T-helper 1 cell treated with Interleukin-12 subunit alpha and Interleukin-12 subunit beta and Interleukin-4 antibody, amounts not matched to agents 30 μg/mL and 1 μg/mL, for 36 hours (primary cell): ENCODE measurements around the gene ADO.

ENCODE experiments used
- H3K27ac Mint-ChIP-seq: one replicate; pipeline ENCODE4 v1.8.0; 2021; ENCODE audit warnings: mild to moderate bottlenecking, mixed read lengths
- H3K27me3 Mint-ChIP-seq: one replicate; pipeline ENCODE4 v1.8.0; 2021; ENCODE audit warnings: low read depth, mixed read lengths
- H3K36me3 Mint-ChIP-seq: one replicate; pipeline ENCODE4 v1.8.0; 2021; ENCODE audit warnings: low read depth, mixed read lengths
- H3K4me1 Mint-ChIP-seq: one replicate; pipeline ENCODE4 v1.8.0; 2021; ENCODE audit warnings: low read depth, mixed read lengths
- H3K4me3 Mint-ChIP-seq: one replicate; pipeline ENCODE4 v1.8.0; 2021; ENCODE audit warnings: mild to moderate bottlenecking, moderate library complexity, mixed read lengths
- H3K9me3 Mint-ChIP-seq: one replicate; pipeline ENCODE4 v1.8.0; 2021; ENCODE audit warnings: mixed read lengths

Gene ADO

GRCh38 chr10:62806251-62806650, 1.7 kb downstream of the ADO start:
- H3K4me1 Mint-ChIP-seq = peaks cover 42% of the 10 kb centered on the region
- peaks cover 39% of the 10 kb centered on the region for H3K36me3 Mint-ChIP-seq
- H3K27me3 Mint-ChIP-seq = peaks cover 11% of the 10 kb centered on the region
- peak overlapping the region; percentile 49 for H3K27ac Mint-ChIP-seq
- peak overlapping the region; percentile 86 for H3K4me3 Mint-ChIP-seq
- no peaks in the 10 kb centered on the region for H3K9me3 Mint-ChIP-seq

DNA sequence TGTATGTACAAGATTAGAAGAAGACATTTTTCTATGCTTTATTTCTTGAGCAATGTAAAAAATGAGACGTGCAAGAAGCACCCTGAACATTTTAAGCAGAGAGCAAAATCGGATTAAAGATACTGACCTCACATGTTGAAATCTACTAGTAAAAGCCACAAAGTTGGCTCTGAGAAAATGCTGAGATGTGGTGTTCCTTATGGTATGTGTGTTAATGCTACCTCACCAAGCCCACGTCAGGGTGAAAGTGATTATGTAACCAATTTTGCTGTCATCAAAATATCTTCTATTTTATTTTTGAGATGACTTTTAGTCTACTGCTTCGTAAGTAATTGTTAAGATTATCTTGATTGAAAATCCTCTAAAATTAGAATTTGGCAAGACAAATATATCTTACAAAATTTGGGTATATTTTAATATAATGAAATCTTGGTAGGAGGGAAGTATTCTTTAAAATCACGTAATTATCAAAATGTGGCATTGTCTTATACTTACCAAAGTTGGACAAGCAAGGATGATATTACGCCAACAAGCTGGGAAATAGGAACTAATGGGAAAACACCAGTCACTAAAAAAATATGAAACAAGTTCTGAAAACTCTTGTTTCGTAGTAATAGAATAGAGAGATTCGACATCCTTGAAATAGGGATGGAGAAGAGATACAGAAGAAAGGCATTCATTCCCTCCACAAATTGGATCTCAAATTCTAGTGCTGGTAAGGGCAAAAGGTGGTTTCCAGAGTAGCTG, 5.8 kb downstream of the ADO start:
- peaks cover 61% of the 10 kb centered on the region for H3K36me3 Mint-ChIP-seq
- peaks cover 36% of the 10 kb centered on the region for H3K27me3 Mint-ChIP-seq
- no peak overlapping the region for H3K27ac Mint-ChIP-seq
- peaks cover 64% of the 10 kb centered on the region for H3K4me1 Mint-ChIP-seq
- H3K9me3 Mint-ChIP-seq = no peaks in the 10 kb centered on the region
- no peak overlapping the region for H3K4me3 Mint-ChIP-seq

DNA sequence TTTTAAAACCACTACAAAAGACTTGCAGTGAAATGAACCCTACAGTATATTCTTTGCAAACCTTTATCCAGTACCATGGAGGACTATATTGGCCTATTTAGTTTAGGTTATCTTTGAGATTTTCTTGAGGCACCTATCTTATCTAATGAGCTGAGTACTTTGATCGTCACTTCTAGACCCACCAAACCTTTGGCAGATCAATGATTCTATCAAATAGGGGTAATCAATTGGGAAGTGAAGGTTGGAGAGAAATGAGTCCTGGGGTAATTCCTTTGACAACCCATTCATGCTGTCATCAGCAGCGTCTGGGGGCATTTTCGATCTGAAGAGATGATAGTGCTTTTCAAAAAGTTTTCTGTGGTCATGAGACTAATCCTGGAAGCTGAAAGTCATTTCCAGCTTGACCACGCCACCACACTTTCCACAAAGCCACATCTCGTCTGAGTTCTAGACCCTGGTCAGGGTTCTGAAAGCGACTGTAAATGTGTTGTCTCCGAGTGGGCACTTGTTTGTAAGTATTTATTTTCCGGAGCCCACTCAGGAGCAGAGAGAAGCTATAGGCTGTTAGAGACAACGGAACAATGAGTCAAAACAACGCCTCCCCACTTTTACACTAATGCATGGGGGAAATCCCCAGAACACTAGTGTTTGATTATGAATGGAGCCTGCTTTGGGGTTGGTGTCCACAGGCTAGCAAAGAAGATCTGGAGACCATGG, 6.8 kb downstream of the ADO start:
- H3K9me3 Mint-ChIP-seq = no peaks in the 10 kb centered on the region
- peak overlapping the region; percentile 58 for H3K4me3 Mint-ChIP-seq
- peaks cover 44% of the 10 kb centered on the region for H3K27me3 Mint-ChIP-seq
- peaks cover 57% of the 10 kb centered on the region for H3K36me3 Mint-ChIP-seq
- peaks cover 67% of the 10 kb centered on the region for H3K4me1 Mint-ChIP-seq
- peak overlapping the region; percentile 67 for H3K27ac Mint-ChIP-seq

- Mint-ChIP-seq H3K4me1 (peaks cover 64% of the 10 kb centered on the region), H3K27me3 (peaks cover 48% of the 10 kb centered on the region), H3K9me3 (no peaks in the 10 kb centered on the region), H3K27ac (no peak overlapping the region), H3K36me3 (peaks cover 44% of the 10 kb centered on the region), H3K4me3 (peak overlapping the region; percentile 95)
Measured at GRCh38 chr10:62812672-62813439, 8.3 kb downstream of the ADO start.

DNA sequence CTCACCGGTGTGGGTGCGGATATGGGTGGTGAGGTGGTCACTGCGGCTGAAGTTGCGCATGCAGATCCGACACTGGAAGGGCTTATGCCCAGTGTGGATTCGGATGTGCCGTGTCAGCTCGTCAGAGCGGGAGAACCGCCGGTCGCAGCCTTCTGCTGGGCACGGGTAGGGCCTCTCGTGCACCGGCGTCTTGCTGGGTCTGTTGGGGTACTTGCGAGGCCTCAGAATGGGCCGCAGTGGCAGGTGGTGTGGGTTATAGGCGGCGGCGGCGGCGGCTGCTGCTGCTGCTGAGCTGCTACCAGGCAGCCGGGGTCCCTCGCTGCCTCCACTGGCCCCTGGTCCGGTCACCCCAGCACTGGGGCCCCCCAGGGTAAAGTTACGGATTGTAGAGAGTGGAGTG, 8.9 kb downstream of the ADO start:
- peaks cover 38% of the 10 kb centered on the region for H3K36me3 Mint-ChIP-seq
- no peaks in the 10 kb centered on the region for H3K9me3 Mint-ChIP-seq
- H3K27ac Mint-ChIP-seq = no peak overlapping the region
- H3K4me1 Mint-ChIP-seq = peaks cover 64% of the 10 kb centered on the region
- peak overlapping the region; percentile 95 for H3K4me3 Mint-ChIP-seq
- H3K27me3 Mint-ChIP-seq = peaks cover 51% of the 10 kb centered on the region

- Mint-ChIP-seq H3K4me1 (peaks cover 59% of the 10 kb centered on the region), H3K27me3 (peaks cover 51% of the 10 kb centered on the region), H3K9me3 (no peaks in the 10 kb centered on the region), H3K27ac (no peak overlapping the region), H3K36me3 (peaks cover 33% of the 10 kb centered on the region), H3K4me3 (peak overlapping the region; percentile 95)
Measured at GRCh38 chr10:62813981-62814380, 9.5 kb downstream of the ADO start.

- peak overlapping the region; percentile 52 for H3K27ac Mint-ChIP-seq
- H3K36me3 Mint-ChIP-seq = peaks cover 28% of the 10 kb centered on the region
- no peaks in the 10 kb centered on the region for H3K9me3 Mint-ChIP-seq
- peaks cover 60% of the 10 kb centered on the region for H3K27me3 Mint-ChIP-seq
- peak overlapping the region; percentile 95 for H3K4me3 Mint-ChIP-seq
- H3K4me1 Mint-ChIP-seq = peaks cover 59% of the 10 kb centered on the region
Measured at GRCh38 chr10:62814756-62815380, 10.3 kb downstream of the ADO start.

DNA sequence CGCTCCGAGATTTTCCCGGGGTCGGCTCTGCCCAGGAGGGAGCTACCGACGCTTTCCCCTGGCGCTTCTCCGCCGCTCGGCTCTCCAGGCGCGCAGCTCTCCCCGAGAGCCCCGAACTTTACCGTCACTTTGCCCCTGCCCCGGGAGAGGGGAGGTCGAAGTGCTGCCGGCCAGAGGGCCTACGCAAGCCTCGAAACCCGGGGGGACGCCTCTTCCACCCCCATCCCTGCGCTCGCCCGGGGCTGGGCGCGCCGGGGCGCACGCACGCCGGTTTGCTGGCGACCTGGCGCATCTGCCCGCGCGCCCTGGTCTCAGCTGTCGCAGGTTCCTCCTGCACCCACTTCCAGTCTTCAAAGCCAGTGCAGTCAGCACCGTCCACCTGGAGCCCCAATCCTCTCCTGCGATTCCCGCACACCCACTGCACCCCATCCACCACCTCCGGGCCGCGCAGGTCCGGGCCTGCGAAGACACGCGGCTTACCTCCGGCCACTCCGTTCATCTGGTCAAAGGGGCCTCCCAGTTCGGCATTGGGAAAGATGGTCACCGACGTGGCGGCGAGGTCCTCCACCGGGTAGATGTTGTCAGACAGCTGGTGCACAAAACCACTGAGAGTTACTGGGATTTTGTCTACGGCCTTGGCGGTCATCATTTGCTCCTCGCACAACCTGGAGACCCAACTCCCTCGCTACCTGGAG, 11.0 kb downstream of the ADO start:
- peaks cover 66% of the 10 kb centered on the region for H3K27me3 Mint-ChIP-seq

DNA sequence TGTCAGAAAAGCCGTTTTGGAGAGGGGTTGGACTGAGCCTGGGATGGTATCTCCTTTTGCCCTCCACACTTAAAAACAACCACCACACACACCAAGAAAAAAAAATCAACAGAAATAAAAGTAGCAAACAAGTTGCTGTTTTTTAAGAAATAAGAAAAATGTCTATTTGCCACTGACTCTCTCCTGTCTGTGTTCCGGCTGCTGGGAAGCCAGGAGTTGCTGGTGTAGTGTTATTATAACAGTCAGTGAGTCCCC, 11.5 kb downstream of the ADO start:
- H3K27ac Mint-ChIP-seq = peak overlapping the region; percentile 83
- no peaks in the 10 kb centered on the region for H3K9me3 Mint-ChIP-seq
- peaks cover 24% of the 10 kb centered on the region for H3K36me3 Mint-ChIP-seq
- H3K4me3 Mint-ChIP-seq = peak overlapping the region; percentile 95
- H3K27me3 Mint-ChIP-seq = peaks cover 71% of the 10 kb centered on the region
- H3K4me1 Mint-ChIP-seq = peaks cover 50% of the 10 kb centered on the region

More for the DNA sequence above, 11.0 kb downstream of the ADO start:
- H3K36me3 Mint-ChIP-seq = peaks cover 24% of the 10 kb centered on the region
- peak overlapping the region; percentile 95 for H3K4me3 Mint-ChIP-seq
- H3K4me1 Mint-ChIP-seq = peaks cover 53% of the 10 kb centered on the region
- H3K9me3 Mint-ChIP-seq = no peaks in the 10 kb centered on the region
- peak overlapping the region; percentile 83 for H3K27ac Mint-ChIP-seq

GRCh38 chr10:62816331-62817120, 12.0 kb downstream of the ADO start, which contains the start of gene EGR2:
Gene EGR2 (minus strand): TSS chr10:62816366. CDS start chr10:62816029, 337 bp downstream.
- Mint-ChIP-seq H3K9me3 (no peaks in the 10 kb centered on the region), H3K27me3 (peaks cover 75% of the 10 kb centered on the region), H3K27ac (peak within 1 kb of the TSS; percentile 97), H3K36me3 (peaks cover 24% of the 10 kb centered on the region), H3K4me3 (peak within 1 kb of the TSS; percentile 95), H3K4me1 (peaks cover 45% of the 10 kb centered on the region)

DNA sequence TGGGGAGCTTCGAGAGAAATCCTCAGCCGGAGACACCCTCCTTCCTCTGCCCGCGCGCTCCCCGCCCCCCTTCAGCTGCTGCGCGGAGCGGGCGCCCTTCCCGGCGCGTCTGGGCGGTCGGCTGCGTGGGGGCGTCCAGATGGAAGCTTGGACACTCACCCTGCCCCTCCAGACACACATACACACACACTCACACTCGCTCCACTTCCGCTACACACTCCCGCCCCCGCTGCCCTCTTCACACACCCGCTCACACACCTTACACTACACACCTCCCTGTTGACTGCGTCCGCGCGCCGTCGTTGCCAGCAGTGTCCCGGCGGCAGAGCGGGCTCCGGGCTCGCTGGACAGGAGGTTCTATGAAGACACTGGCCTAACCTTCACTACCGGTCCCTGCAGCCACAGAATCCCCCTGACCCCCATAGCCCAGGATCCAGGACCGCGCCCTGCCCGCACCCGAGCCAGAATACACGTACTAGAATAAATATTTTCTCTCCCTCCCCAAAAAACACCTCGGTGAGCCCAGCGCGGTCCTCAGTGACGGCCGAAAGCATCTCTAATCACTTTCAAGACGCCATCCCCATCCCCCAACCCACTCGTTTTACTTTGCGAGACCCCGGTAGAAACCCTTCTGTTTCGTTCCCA, 12.7 kb downstream of the ADO start:
- peak overlapping the region; percentile 97 for H3K27ac Mint-ChIP-seq
- peaks cover 21% of the 10 kb centered on the region for H3K36me3 Mint-ChIP-seq
- peak overlapping the region; percentile 95 for H3K4me3 Mint-ChIP-seq
- peaks cover 40% of the 10 kb centered on the region for H3K4me1 Mint-ChIP-seq
- H3K27me3 Mint-ChIP-seq = peaks cover 70% of the 10 kb centered on the region
- no peaks in the 10 kb centered on the region for H3K9me3 Mint-ChIP-seq

GRCh38 chr10:62817766-62818425, 13.4 kb downstream of the ADO start:
- Mint-ChIP-seq H3K36me3 (peaks cover 15% of the 10 kb centered on the region), H3K27ac (peak overlapping the region; percentile 97), H3K4me3 (peak overlapping the region; percentile 95), H3K9me3 (no peaks in the 10 kb centered on the region), H3K27me3 (peaks cover 67% of the 10 kb centered on the region), H3K4me1 (peaks cover 34% of the 10 kb centered on the region)
